ENCODE data around the gene TM4SF4. TPM values are rescaled to one million over a fixed set of nuclear protein-coding genes. Genes with fewer than 3 reads are reported as not detected.

Gene TM4SF4
- total RNA-seq, 1 donor, result under 0.01 TPM

- no peak for DNase-seq (ENCODE audit: low read depth)
- no peak overlapping the region for H3K4me3 ChIP-seq (ENCODE audit: low read depth, low read length)
- TF ChIP-seq CTCF (IDR thresholded peaks at IDR 0.05; ENCODE audit: insufficient read depth, low read depth, low read length), result no peak
Measured at GRCh38 chr3:149506965-149507364, 32.5 kb downstream of the TM4SF4 start.

GRCh38 chr3:149507491-149508324 is 33.2 kb downstream of the TM4SF4 start:
- DNase-seq (ENCODE audit: low read depth), result peak; percentile 37
- H3K4me3 ChIP-seq (ENCODE audit: low read depth, low read length), result no peak overlapping the region
- no peak for TF ChIP-seq CTCF (IDR thresholded peaks at IDR 0.05; ENCODE audit: insufficient read depth, low read depth, low read length)

GRCh38 chr3:149509526-149509925 is 35.0 kb downstream of the TM4SF4 start:
- no peak for TF ChIP-seq CTCF (IDR thresholded peaks at IDR 0.05; ENCODE audit: insufficient read depth, low read depth, low read length)
- no peak for DNase-seq (ENCODE audit: low read depth)
- H3K4me3 ChIP-seq (ENCODE audit: low read depth, low read length), result no peak overlapping the region

GRCh38 chr3:149510480-149510879 is 36.0 kb downstream of the TM4SF4 start:
- DNase-seq (ENCODE audit: low read depth), result no peak
- no peak overlapping the region for H3K4me3 ChIP-seq (ENCODE audit: low read depth, low read length)
- TF ChIP-seq CTCF (IDR thresholded peaks at IDR 0.05; ENCODE audit: insufficient read depth, low read depth, low read length), result no peak

- no peak overlapping the region for H3K4me3 ChIP-seq (ENCODE audit: low read depth, low read length)
- DNase-seq (ENCODE audit: low read depth), result no peak
- no peak for TF ChIP-seq CTCF (IDR thresholded peaks at IDR 0.05; ENCODE audit: insufficient read depth, low read depth, low read length)
Measured at GRCh38 chr3:149511040-149511626, 36.6 kb downstream of the TM4SF4 start.

GRCh38 chr3:149512073-149512782 is 37.7 kb downstream of the TM4SF4 start:
- peak; percentile 71 for DNase-seq (ENCODE audit: low read depth)
- TF ChIP-seq CTCF (IDR thresholded peaks at IDR 0.05; ENCODE audit: insufficient read depth, low read depth, low read length), result peak; percentile 83
- H3K4me3 ChIP-seq (ENCODE audit: low read depth, low read length), result no peak overlapping the region

Data from fibroblast of villous mesenchyme (primary cell).